OCI-LY1 (cell line): Measurements from ENCODE around the gene ITPRID2.

ENCODE experiments used
- H2AFZ ChIP-seq: fragments of 200-600 bp; sonication (generic), shearing (Covaris generic); 2 replicates; pipeline ENCODE4 v1.6.0; 2014; ENCODE audit warnings: antibody characterized with exemption, mild to moderate bottlenecking, low read length
- H3F3A ChIP-seq: fragments of 200-600 bp; sonication (generic), shearing (Covaris generic); 2 replicates; pipeline ENCODE4 v1.6.0; 2014; ENCODE audit warnings: mild to moderate bottlenecking, antibody characterized with exemption, low read length, moderate library complexity; ENCODE audit not compliant: insufficient read depth
- H3K27ac ChIP-seq: fragments of 200-600 bp; sonication (generic); 2 replicates; pipeline ENCODE4 v1.5.1; 2014; ENCODE audit warnings: low read length, mixed run types, mild to moderate bottlenecking, low read depth; ENCODE audit not compliant: poor library complexity, severe bottlenecking
- H3K27me3 ChIP-seq: fragments of 200-600 bp; sonication (generic); 2 replicates; pipeline ENCODE4 v1.6.0; 2014; ENCODE audit warnings: antibody characterized with exemption, mild to moderate bottlenecking, low read length, moderate library complexity; ENCODE audit not compliant: insufficient read depth
- H3K36me3 ChIP-seq: fragments of 200-600 bp; sonication (generic); 2 replicates; pipeline ENCODE4 v1.6.1; 2014; ENCODE audit warnings: mild to moderate bottlenecking, antibody characterized with exemption, low read length, moderate library complexity, mixed read lengths; ENCODE audit not compliant: insufficient read depth
- H3K4me1 ChIP-seq: fragments of 200-600 bp; sonication (generic); 2 replicates; pipeline ENCODE4 v1.5.1; 2014; ENCODE audit warnings: mild to moderate bottlenecking, low read length, moderate library complexity; ENCODE audit not compliant: insufficient read depth, severe bottlenecking
- H3K4me2 ChIP-seq: fragments of 200-600 bp; sonication (generic), shearing (Covaris generic); 2 replicates; pipeline ENCODE4 v1.6.1; 2014; ENCODE audit warnings: low read length
- H3K4me3 ChIP-seq: fragments of 200-600 bp; sonication (generic); 2 replicates; pipeline ENCODE4 v1.5.1; 2014; ENCODE audit warnings: low read length, low read depth, mild to moderate bottlenecking, mixed read lengths; ENCODE audit not compliant: poor library complexity, severe bottlenecking
- H3K79me2 ChIP-seq: fragments of 200-600 bp; shearing (Covaris generic); 2 replicates; pipeline ENCODE4 v1.6.1; 2016; ENCODE audit warnings: mixed run types, low read length, mixed read lengths; ENCODE audit not compliant: insufficient read depth
- H3K9ac ChIP-seq: fragments of 200-600 bp; sonication (generic), shearing (Covaris generic); 2 replicates; pipeline ENCODE4 v1.6.1; 2014; ENCODE audit warnings: mild to moderate bottlenecking, low read length, mixed read lengths
- H3K9me2 ChIP-seq: fragments of 200-600 bp; sonication (generic), shearing (Covaris generic); 2 replicates; pipeline ENCODE4 v1.6.1; 2014; ENCODE audit warnings: low read depth, mild to moderate bottlenecking, low read length, mixed read lengths
- H3K9me3 ChIP-seq: fragments of 200-600 bp; shearing (Covaris generic); 2 replicates; pipeline ENCODE4 v1.6.1; 2014; ENCODE audit warnings: low read length, mixed read lengths
- H4K20me1 ChIP-seq: fragments of 200-600 bp; sonication (generic), shearing (Covaris generic); 2 replicates; pipeline ENCODE4 v1.6.0; 2016; ENCODE audit warnings: mild to moderate bottlenecking, low read length; ENCODE audit not compliant: insufficient read depth
- EZH2 ChIP-seq: fragments of 200-600 bp; sonication (generic), shearing (Covaris generic); IDR thresholded peaks from 2 replicates; pipeline ENCODE4 v1.8.0; 2017; ENCODE audit warnings: borderline replicate concordance, mixed run types, mild to moderate bottlenecking, antibody characterized with exemption, low read length, moderate library complexity, mixed read lengths
- TF ChIP-seq, protein P1 (sequence below): fragments of 200-600 bp; sonication (generic), shearing (Covaris generic); IDR thresholded peaks from 2 replicates; pipeline ENCODE4 v1.5.1; 2017; ENCODE audit warnings: mild to moderate bottlenecking, antibody characterized with exemption, low read length, moderate library complexity, mixed read lengths

Gene ITPRID2

DNA sequence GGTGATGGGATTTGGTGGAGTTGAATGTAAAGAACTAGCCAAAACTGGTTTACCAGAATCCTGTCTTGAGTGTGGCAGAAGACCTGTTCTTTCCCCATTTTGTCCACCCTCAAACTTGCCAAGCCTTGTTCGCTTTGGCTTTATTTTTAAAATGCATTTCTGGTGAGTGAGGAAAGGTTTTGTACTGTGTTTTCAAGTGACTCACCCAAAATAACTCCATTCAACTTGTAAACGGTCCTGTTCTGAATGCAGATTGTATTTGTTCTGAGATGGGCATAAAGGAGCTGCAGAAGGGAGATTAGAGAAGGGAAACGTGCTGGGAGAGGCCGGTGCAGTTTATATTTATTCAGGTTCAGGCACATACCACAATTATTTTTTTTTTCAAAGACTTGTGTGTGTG is 5.3 kb upstream of the ITPRID2 start:
- Histone ChIP-seq H3K9me2 (no peaks in the 10 kb centered on the region), H3K9me3 (no peaks in the 10 kb centered on the region), H3K36me3 (no peaks in the 10 kb centered on the region), H3K4me2 (no peak overlapping the region), H4K20me1 (no peaks in the 10 kb centered on the region), H3K4me3 (no peak overlapping the region), H2AFZ (no peak overlapping the region), H3K27ac (no peak overlapping the region), H3K27me3 (no peaks in the 10 kb centered on the region), H3F3A (no peaks in the 10 kb centered on the region), H3K79me2 (no peaks in the 10 kb centered on the region), H3K9ac (no peak overlapping the region), H3K4me1 (peaks cover 5% of the 10 kb centered on the region)
- TF ChIP-seq, protein P1, sequence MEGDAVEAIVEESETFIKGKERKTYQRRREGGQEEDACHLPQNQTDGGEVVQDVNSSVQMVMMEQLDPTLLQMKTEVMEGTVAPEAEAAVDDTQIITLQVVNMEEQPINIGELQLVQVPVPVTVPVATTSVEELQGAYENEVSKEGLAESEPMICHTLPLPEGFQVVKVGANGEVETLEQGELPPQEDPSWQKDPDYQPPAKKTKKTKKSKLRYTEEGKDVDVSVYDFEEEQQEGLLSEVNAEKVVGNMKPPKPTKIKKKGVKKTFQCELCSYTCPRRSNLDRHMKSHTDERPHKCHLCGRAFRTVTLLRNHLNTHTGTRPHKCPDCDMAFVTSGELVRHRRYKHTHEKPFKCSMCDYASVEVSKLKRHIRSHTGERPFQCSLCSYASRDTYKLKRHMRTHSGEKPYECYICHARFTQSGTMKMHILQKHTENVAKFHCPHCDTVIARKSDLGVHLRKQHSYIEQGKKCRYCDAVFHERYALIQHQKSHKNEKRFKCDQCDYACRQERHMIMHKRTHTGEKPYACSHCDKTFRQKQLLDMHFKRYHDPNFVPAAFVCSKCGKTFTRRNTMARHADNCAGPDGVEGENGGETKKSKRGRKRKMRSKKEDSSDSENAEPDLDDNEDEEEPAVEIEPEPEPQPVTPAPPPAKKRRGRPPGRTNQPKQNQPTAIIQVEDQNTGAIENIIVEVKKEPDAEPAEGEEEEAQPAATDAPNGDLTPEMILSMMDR: no peak
- no peak for TF ChIP-seq EZH2

DNA sequence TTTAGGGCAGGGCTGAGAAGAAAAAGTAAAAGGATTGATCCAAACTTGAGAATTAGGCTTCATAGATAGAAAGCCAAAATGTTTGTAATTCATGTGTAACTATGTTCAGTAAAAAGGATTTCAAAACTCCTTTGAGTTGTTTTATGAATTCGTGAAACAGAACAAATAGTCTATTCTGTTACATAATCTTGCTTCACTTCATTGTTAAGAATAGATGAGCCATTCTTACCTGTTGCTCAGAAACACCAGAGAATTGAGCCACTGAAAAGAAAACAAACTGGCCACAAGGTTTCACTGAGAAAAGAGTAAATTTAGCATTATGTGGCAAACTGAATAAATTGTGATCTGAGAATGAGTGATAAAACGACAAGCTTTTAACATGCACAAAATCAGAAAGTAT is 4.5 kb upstream of the ITPRID2 start:
- Histone ChIP-seq H4K20me1 (no peaks in the 10 kb centered on the region), H3K9me3 (no peaks in the 10 kb centered on the region), H3K4me1 (peaks cover 7% of the 10 kb centered on the region), H3K79me2 (no peaks in the 10 kb centered on the region), H3F3A (no peaks in the 10 kb centered on the region), H3K36me3 (no peaks in the 10 kb centered on the region), H3K4me3 (no peak overlapping the region), H3K27me3 (no peaks in the 10 kb centered on the region), H3K27ac (no peak overlapping the region), H3K9ac (no peak overlapping the region), H3K4me2 (no peak overlapping the region), H3K9me2 (no peaks in the 10 kb centered on the region), H2AFZ (no peak overlapping the region)
- TF ChIP-seq, protein P1: no peak
- no peak for TF ChIP-seq EZH2

DNA sequence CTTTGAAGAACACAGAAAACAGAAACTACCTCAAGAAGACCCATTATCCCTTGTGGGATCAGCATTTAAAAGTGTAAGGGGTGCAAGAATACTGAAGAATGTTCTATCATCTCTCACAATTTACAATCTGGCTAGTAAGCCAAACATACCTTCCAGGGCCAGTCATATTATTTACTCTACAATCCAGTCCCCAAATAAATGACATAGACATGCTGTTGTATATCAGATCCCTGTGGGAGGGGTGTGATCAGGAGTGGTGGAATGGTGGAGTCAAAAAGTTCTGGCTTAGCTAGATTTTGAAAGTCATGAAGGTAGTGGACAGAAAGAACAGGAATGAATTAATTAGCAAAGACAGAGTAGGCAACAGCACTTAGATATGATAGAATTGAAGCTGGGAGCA is 1.8 kb upstream of the ITPRID2 start:
- Histone ChIP-seq H3K27ac (no peak overlapping the region), H2AFZ (no peak overlapping the region), H3K9me3 (no peaks in the 10 kb centered on the region), H3K4me2 (no peak overlapping the region), H3K4me1 (peaks cover 26% of the 10 kb centered on the region), H3F3A (no peaks in the 10 kb centered on the region), H3K36me3 (no peaks in the 10 kb centered on the region), H3K9ac (no peak overlapping the region), H4K20me1 (no peaks in the 10 kb centered on the region), H3K79me2 (no peaks in the 10 kb centered on the region), H3K27me3 (no peaks in the 10 kb centered on the region), H3K4me3 (no peak overlapping the region), H3K9me2 (no peaks in the 10 kb centered on the region)
- TF ChIP-seq, protein P1: no peak
